Measurements from ENCODE around the gene PRKACA.

- TF ChIP-seq POLR2A (IDR thresholded peaks at IDR 0.05; ENCODE audit: low read length) (no peak), GATA1 (IDR thresholded peaks at IDR 0.05; ENCODE audit: low read depth, low read length) (no peak)
These were observed 58.5 kb downstream of the PRKACA start for GRCh38 chr19:14059093-14059480.

All from erythroblast (primary cell).